Panc1 (cell line): ENCODE results near the gene STXBP5. TPM values are rescaled to one million over a fixed set of nuclear protein-coding genes. Genes with fewer than 3 reads are reported as not detected.

Experiments
- ATAC-seq: fragments of 200-7000 bp; cut with Tn5 transposase; 2 replicates; pipeline ENCODE4 v1.9.1; 2020; ENCODE audit warnings: mild to moderate bottlenecking, moderate library complexity
- BruUV-seq: library from RNA; stranded (reverse); fragments of 400-500 nt; replicated peaks from 2 replicates; lab custom pipeline; 2021; lab: Mats Ljungman, UMichigan
- CTCF ChIA-PET: fragments of 300-600 bp; sonication (Branson Sonifier 250); formaldehyde crosslinking; loops from one replicate; lab custom pipeline; 2022; ENCODE audit warnings: antibody characterized with exemption; lab: Charles Lee
- POLR2A ChIA-PET: fragments of 300-600 bp; sonication (Branson Sonifier 250); formaldehyde crosslinking; loops from one replicate; lab custom pipeline; 2022; ENCODE audit warnings: antibody characterized with exemption; lab: Charles Lee
- DNase-seq: peaks from one replicate; pipeline ENCODE4 v3.0.0-alpha.2; 2010; ENCODE audit warnings: low read depth, low spot score
- H3K27ac ChIP-seq: 2 replicates; pipeline ENCODE4 v1.5.1; 2011; ENCODE audit warnings: mild to moderate bottlenecking, low read length, inconsistent platforms
- H3K27me3 ChIP-seq: fragments of 200-500 bp; sonication (Bioruptor generic); 2 replicates; pipeline ENCODE4 v1.6.0; 2014; ENCODE audit warnings: low read length, inconsistent platforms; ENCODE audit not compliant: control insufficient read depth, insufficient read depth
- H3K36me3 ChIP-seq: fragments of 200-500 bp; sonication (Bioruptor generic); 2 replicates; pipeline ENCODE4 v1.5.1; 2014; ENCODE audit warnings: inconsistent platforms, mild to moderate bottlenecking, low read length, moderate library complexity; ENCODE audit not compliant: control insufficient read depth, insufficient read depth
- H3K4me1 ChIP-seq: 2 replicates; pipeline ENCODE4 v1.5.1; 2011; ENCODE audit warnings: inconsistent platforms, mild to moderate bottlenecking, low read length, moderate library complexity; ENCODE audit not compliant: control insufficient read depth, insufficient read depth
- H3K4me3 ChIP-seq, 2 experiments: 2 replicates each; pipeline ENCODE4 v1.5.1; 2011 to 2012; ENCODE audit warnings: low read depth in 2 of 2, low read length in 2 of 2, mild to moderate bottlenecking in 2 of 2, inconsistent platforms in 1 of 2, moderate library complexity in 1 of 2
- H3K9me3 ChIP-seq: fragments of 200-500 bp; sonication (Bioruptor generic); 2 replicates; pipeline ENCODE4 v1.5.1; 2014; ENCODE audit warnings: low read depth, mild to moderate bottlenecking, inconsistent platforms, low read length, moderate library complexity; ENCODE audit not compliant: control insufficient read depth, insufficient read depth
- POLR2AphosphoS5 ChIP-seq: IDR thresholded peaks from 2 replicates; pipeline ENCODE4 v1.6.1; 2012; ENCODE audit warnings: mild to moderate bottlenecking, low read depth, low read length, moderate library complexity
- SIN3A ChIP-seq: IDR thresholded peaks from 2 replicates; pipeline ENCODE4 v1.6.1; 2012; ENCODE audit warnings: low read depth, mild to moderate bottlenecking, low read length, moderate library complexity, borderline replicate concordance; ENCODE audit not compliant: insufficient read depth
- TCF7L2 ChIP-seq: IDR thresholded peaks from 2 replicates; pipeline ENCODE4 v1.6.1; 2011; ENCODE audit warnings: mild to moderate bottlenecking, low read depth, low read length, inconsistent platforms
- in situ Hi-C: cut with HindIII; loops from 2 replicates; pipeline ENCODE4 v1.10.0; 2016; ENCODE audit warnings: low sequenced_read_pairs, low pct_unique_long_range_greater_than_20kb
- intact Hi-C: fragments of 100-400 bp; cut with micrococcal nuclease; formaldehyde crosslinking; loops from one replicate; pipeline ENCODE4 v1.10.0; 2022; ENCODE audit not compliant: unreplicated experiment
- total RNA-seq: library from RNA; stranded (reverse); gene quantifications from one replicate; pipeline ENCODE4 v1.2.1, GENCODE V29; 2021; ENCODE audit not compliant: unreplicated experiment
- TF ChIP-seq, protein P1 (sequence below): fragments of 450-650 bp; IDR thresholded peaks from 2 replicates; pipeline ENCODE4 v1.5.1; 2017; ENCODE audit warnings: mild to moderate bottlenecking
- TF ChIP-seq, protein P2 (sequence below), 2 experiments: IDR thresholded peaks; 2 replicates each; pipeline ENCODE4 v1.6.1; 2011 to 2012; ENCODE audit warnings: low read depth in 2 of 2, control low read depth in 1 of 2, low read length in 1 of 2, mild to moderate bottlenecking in 1 of 2, moderate library complexity in 1 of 2; ENCODE audit not compliant: insufficient read depth in 1 of 2

Gene STXBP5
- total RNA-seq, 1 experiment from 2014 or later = 77.8 TPM

DNA sequence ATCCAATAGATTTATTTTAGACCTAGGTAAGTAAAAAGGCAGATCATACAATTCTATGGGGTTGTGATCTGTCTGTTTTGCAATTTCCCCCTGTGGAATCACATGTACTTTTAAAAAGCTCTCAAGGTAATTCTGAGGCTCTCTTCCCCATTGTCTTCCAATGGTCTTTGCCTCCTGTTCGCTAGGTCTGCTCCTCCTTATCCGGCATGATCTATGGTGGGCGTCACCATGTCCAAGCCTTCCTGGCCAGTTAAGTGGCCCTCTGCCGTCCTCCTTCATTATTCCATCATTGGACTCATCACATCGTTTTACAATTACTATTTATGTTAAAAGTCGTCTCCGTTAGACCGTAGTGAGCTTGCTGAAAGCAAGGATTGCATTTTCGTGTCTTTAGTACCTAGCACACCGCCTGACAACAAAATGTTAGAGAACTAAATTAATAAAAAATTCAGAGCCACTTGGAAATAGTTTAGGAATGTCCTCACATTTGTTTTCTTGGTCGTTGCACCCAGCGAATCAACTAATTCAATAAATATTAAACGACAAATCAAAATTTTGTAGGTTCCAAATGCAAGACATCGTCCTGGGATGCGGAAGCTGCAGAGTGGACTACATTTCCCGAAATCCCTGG, 2.2 kb upstream of the STXBP5 start:
- in situ Hi-C loops = no loop called here
- Histone ChIP-seq H3K27me3 (no peaks in the 10 kb centered on the region), H3K9me3 (no peaks in the 10 kb centered on the region), H3K4me3 (peak overlapping the region; percentile 92 to 95), H3K27ac (peak overlapping the region; percentile 99), H3K4me1 (peaks cover 4% of the 10 kb centered on the region), H3K36me3 (no peaks in the 10 kb centered on the region; the same call in 1 of the 2 replicates)
- TF ChIP-seq, protein P1, sequence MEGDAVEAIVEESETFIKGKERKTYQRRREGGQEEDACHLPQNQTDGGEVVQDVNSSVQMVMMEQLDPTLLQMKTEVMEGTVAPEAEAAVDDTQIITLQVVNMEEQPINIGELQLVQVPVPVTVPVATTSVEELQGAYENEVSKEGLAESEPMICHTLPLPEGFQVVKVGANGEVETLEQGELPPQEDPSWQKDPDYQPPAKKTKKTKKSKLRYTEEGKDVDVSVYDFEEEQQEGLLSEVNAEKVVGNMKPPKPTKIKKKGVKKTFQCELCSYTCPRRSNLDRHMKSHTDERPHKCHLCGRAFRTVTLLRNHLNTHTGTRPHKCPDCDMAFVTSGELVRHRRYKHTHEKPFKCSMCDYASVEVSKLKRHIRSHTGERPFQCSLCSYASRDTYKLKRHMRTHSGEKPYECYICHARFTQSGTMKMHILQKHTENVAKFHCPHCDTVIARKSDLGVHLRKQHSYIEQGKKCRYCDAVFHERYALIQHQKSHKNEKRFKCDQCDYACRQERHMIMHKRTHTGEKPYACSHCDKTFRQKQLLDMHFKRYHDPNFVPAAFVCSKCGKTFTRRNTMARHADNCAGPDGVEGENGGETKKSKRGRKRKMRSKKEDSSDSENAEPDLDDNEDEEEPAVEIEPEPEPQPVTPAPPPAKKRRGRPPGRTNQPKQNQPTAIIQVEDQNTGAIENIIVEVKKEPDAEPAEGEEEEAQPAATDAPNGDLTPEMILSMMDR = no peak
- TF ChIP-seq POLR2AphosphoS5 (no peak), SIN3A (no peak), TCF7L2 (no peak)
- TF ChIP-seq, protein P2, sequence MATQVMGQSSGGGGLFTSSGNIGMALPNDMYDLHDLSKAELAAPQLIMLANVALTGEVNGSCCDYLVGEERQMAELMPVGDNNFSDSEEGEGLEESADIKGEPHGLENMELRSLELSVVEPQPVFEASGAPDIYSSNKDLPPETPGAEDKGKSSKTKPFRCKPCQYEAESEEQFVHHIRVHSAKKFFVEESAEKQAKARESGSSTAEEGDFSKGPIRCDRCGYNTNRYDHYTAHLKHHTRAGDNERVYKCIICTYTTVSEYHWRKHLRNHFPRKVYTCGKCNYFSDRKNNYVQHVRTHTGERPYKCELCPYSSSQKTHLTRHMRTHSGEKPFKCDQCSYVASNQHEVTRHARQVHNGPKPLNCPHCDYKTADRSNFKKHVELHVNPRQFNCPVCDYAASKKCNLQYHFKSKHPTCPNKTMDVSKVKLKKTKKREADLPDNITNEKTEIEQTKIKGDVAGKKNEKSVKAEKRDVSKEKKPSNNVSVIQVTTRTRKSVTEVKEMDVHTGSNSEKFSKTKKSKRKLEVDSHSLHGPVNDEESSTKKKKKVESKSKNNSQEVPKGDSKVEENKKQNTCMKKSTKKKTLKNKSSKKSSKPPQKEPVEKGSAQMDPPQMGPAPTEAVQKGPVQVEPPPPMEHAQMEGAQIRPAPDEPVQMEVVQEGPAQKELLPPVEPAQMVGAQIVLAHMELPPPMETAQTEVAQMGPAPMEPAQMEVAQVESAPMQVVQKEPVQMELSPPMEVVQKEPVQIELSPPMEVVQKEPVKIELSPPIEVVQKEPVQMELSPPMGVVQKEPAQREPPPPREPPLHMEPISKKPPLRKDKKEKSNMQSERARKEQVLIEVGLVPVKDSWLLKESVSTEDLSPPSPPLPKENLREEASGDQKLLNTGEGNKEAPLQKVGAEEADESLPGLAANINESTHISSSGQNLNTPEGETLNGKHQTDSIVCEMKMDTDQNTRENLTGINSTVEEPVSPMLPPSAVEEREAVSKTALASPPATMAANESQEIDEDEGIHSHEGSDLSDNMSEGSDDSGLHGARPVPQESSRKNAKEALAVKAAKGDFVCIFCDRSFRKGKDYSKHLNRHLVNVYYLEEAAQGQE (IDR thresholded peaks at IDR 0.05; ENCODE audit: insufficient read depth in 1 of 2, low read depth in 2 of 2, low read length in 1 of 2) = no peak
- peak; percentile 63 for ATAC-seq
- intact Hi-C loops = loop anchor here (2.0 kb wide), 2 partner anchors 287 to 297 kb away; no protein-coding TSS in a partner anchor
- no peak for DNase-seq
- BruUV-seq = no TSS peak
- ChIA-PET POLR2A (no interaction called here), CTCF (no interaction called here)

DNA sequence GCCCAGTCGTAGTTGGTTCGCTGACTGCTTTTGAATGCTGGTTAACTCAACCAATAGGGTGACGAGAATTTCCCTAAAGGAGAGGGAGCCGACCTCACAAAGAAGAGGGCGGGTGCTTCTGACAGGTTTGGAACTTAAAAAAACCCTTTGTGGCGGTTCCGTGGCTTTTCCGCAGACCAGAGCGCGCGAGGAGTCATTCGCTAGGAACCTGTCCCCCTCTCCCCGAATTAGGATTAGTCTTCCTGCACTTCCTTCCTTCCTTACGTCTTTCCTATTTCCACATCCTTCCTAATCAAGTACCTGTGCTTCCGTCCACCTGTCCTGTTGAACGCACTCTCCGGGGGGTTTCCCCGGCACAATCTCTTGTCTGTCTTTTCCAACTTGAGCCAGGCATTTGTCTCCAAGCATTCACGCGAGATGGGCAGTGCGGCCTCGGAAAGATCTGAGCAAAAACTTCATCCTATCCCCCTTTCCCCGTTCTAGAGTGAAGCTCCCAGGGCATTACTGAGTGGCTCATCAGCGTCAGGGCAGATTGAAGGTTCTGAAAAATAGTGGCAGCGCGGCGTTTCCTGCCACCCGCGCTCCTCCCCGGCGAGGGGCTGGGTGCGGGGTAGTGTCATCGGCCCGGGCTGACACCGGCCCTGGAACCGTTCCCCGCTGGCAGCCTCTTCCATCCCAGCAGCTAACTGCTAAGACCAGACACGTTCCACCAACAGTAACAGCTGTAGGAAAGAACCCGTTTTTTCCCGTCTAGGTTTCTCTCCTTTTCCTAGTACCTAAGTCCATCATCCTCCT, 1.5 kb upstream of the STXBP5 start:
- ChIA-PET POLR2A (interaction anchor here (0.6 kb wide), 3 partner anchors 175 to 340 kb away, joined by 3 to 10 read pairs (median 9); no protein-coding TSS in a partner anchor), CTCF (no interaction called here)
- TF ChIP-seq, protein P2 (IDR thresholded peaks at IDR 0.05; ENCODE audit: insufficient read depth in 1 of 2, low read depth in 2 of 2, low read length in 1 of 2) = peak in 1 of 2 experiments; percentile 10; a peak in 1 of 4 replicates
- TF ChIP-seq POLR2AphosphoS5 (peak; percentile 36; the same call in 1 of the 2 replicates), SIN3A (0 out of 2 replicates have a peak, but pooled peaks have one; percentile 19), TCF7L2 (peak; percentile 56; the same call in 1 of the 2 replicates)
- TF ChIP-seq, protein P1 = no peak
- ATAC-seq (peak; percentile 91), DNase-seq (peak; percentile 89)
- peak overlapping the region; percentile 92 to 95 for H3K4me3 ChIP-seq
- no peaks in the 10 kb centered on the region; the same call in 1 of the 2 replicates for H3K36me3 ChIP-seq
- BruUV-seq = TSS peak; percentile 87
- intact Hi-C loops = loop anchor here (2.0 kb wide), 2 partner anchors 288 to 298 kb away; no protein-coding TSS in a partner anchor
- peaks cover 11% of the 10 kb centered on the region for H3K4me1 ChIP-seq
- in situ Hi-C loops = no loop called here
- H3K27ac ChIP-seq = peak overlapping the region; percentile 99
- no peaks in the 10 kb centered on the region for H3K9me3 ChIP-seq
- H3K27me3 ChIP-seq = no peaks in the 10 kb centered on the region
